Ovary (tissue), 9 donors: ENCODE measurements around the gene ARHGAP22. TPM values are rescaled to one million over a fixed set of nuclear protein-coding genes. Genes with fewer than 3 reads are reported as not detected.

Experiments used
- DNase-seq, 5 donors: peaks; one replicate each; pipeline ENCODE4 v3.0.0-alpha.2; 2019 to 2020
- H3K27ac ChIP-seq, 2 donors: fragments of 200-600 bp; one replicate each; pipeline versions ENCODE4 v1.5.1 to v1.8.0; 2019 to 2022
- H3K27me3 ChIP-seq: fragments of 200-600 bp; one replicate; pipeline ENCODE4 v1.8.0; 2022
- H3K36me3 ChIP-seq: fragments of 200-600 bp; sonication (generic); one replicate; pipeline ENCODE4 v1.5.1; 2019
- H3K4me1 ChIP-seq: one replicate; pipeline ENCODE4 v1.8.1; 2013; ENCODE audit warnings: mild to moderate bottlenecking, moderate library complexity; ENCODE audit not compliant: insufficient read depth
- H3K4me3 ChIP-seq: fragments of 200-600 bp; sonication (generic); one replicate; pipeline ENCODE4 v1.5.1; 2017
- H3K9me3 ChIP-seq, 2 donors: fragments of 200-600 bp in 1 of 2; sonication (generic) in 1 of 2; one replicate each; pipeline versions ENCODE4 v1.5.1 to v1.8.1; 2013 to 2019; ENCODE audit warnings: mild to moderate bottlenecking in 1 of 2, moderate library complexity in 1 of 2
- EP300 ChIP-seq: sonication (generic); formaldehyde crosslinking; IDR thresholded peaks from one replicate; pipeline ENCODE4 v1.6.1; 2017; ENCODE audit warnings: antibody characterized with exemption
- POLR2A ChIP-seq: fragments of 450-650 bp; IDR thresholded peaks from one replicate; pipeline ENCODE4 v1.6.1; 2017; ENCODE audit warnings: antibody characterized with exemption, mild to moderate bottlenecking, moderate library complexity
- WGBS, 3 donors: extraction: QIAGEN DNeasy Blood & Tissue Kit in 1 of 3; methylation state at CpG; one replicate each; pipeline versions ENCODE4 v1.1.5 to v1.1.7; 2013 to 2017; 5-methylcytosine and 5-hydroxymethylcytosine counted together
- intact Hi-C, 4 donors: fragments of 100-400 bp; cut with DNase I; formaldehyde crosslinking; loops; one replicate each; pipeline versions ENCODE4 v1.11.0 to v1.15.1; 2022 to 2023
- polyA plus RNA-seq, 2 donors: library from polyadenylated mRNA; stranded (reverse); fragments of 200-250 nt in 1 of 2; fragments of 350-450 nt in 1 of 2; fragmentation: Illumina TruSeq in 1 of 2; extraction: RNeasy Lipid Tissue Mini Kit (QIAGEN cat#74804) in 1 of 2; gene quantifications; one replicate each; pipeline ENCODE4 v1.2.3, GENCODE V29; 2013 to 2014
- total RNA-seq, 7 donors: library from RNA; depleted of rRNA in 2 of 7; stranded (reverse); fragments of >200 nt in 2 of 7; fragmentation: NEBNext Ultra II Directional in 3 of 7; extraction: Animal tissue kit (Norgen Biotek cat#: 25700) in 3 of 7; gene quantifications; one replicate each; pipeline versions ENCODE4 v1.1.0 to v1.2.4, GENCODE V29; 2016 to 2023
- TF ChIP-seq, protein P1 (sequence below), 3 donors: fragments of 450-650 bp in 2 of 3; fragments of 200-600 bp in 1 of 3; IDR thresholded peaks; one replicate each; pipeline versions ENCODE4 v1.5.1 to v1.8.0; 2016 to 2022; ENCODE audit warnings: antibody characterized with exemption in 3 of 3, mild to moderate bottlenecking in 1 of 3
- donor health status: DM: no; HTN: no; CAD: no; lungs with moderate emphysema.
- donor health status: DM: no; HTN: no; CAD: no.
- donor health status: Bipolar disorder and iron deficiency.
- donor health status: DM: yes; HTN: yes; CAD: no.
- donor health status: DM: no; HTN: no; CAD: no.
- donor health status: DM: yes; HTN: yes; CAD: no.

Gene ARHGAP22
- total and polyA plus RNA-seq, 9 donors, result 3.9 to 14.3 (median 5.7) TPM

DNA sequence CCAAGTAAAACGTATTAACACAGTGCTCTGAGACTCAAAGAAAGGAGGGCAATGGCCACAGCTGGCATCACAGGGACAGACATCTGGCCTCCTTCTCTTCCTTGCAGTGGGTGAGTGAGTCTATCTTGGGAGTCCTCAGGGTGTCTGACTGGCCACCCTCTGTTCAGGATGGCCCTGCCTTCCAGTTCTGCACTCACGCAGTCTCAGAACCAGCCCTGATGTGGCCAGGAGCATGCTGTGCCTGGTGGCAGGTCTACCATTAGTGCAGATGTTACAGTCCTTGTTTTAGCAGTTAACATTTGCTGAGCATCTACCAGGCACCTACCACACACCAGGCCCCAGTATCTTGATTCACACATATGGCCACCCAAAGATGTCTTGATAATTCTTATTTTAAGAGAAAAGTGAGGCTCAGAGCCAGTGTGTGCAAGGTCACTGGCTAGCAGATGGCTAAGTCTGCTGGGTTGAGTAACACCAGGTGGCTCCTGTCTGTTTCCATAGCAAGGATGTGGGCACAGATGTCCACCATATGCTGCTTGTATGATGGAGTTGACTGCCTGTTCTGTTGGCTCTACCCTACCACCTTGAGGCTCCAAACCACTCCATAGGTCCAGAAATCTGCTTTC, 23.2 kb upstream of the ARHGAP22 start:
- TF ChIP-seq POLR2A, result no peak
- TF ChIP-seq, protein P1, sequence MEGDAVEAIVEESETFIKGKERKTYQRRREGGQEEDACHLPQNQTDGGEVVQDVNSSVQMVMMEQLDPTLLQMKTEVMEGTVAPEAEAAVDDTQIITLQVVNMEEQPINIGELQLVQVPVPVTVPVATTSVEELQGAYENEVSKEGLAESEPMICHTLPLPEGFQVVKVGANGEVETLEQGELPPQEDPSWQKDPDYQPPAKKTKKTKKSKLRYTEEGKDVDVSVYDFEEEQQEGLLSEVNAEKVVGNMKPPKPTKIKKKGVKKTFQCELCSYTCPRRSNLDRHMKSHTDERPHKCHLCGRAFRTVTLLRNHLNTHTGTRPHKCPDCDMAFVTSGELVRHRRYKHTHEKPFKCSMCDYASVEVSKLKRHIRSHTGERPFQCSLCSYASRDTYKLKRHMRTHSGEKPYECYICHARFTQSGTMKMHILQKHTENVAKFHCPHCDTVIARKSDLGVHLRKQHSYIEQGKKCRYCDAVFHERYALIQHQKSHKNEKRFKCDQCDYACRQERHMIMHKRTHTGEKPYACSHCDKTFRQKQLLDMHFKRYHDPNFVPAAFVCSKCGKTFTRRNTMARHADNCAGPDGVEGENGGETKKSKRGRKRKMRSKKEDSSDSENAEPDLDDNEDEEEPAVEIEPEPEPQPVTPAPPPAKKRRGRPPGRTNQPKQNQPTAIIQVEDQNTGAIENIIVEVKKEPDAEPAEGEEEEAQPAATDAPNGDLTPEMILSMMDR (IDR thresholded peaks at IDR 0.05), result no peak
- TF ChIP-seq EP300, result no peak

DNA sequence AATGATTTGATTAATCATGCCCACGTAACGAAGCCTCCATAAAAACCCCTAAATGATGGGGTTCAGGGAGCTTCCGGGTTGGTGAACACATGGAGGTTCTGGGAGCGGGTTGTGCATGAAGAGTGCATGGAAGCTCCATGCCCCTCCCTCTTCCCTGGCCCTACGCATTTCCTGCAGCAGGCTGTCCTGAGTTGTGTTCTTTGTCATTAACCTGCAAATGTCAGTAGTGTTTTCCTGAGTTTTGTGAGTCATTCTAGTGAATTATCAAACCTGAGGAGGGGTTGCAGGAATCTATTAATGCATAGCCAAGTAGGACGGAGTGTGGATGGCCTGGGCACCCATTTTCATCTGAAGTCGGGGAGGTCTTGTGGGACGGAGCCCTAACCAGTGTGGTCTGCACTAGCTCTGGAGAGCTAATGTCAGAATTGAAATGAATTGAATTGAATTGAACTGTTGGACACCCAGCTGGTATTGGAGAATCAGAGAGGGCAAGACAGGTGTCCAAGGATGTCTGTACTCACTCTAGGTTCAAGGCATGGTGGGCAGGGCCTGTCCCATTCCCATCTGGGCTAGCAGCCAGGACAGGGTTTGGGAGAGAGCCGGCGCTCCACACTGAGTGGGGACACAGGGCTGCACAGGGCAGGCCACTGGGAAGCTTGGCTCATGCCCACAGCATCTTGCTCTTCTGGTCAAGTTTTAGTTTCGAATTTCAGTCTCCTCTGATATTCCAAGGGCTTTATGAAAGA, 22.3 kb upstream of the ARHGAP22 start:
- Histone ChIP-seq H3K36me3 (no peaks in the 10 kb centered on the region), H3K27me3 (no peaks in the 10 kb centered on the region), H3K27ac (no peak overlapping the region), H3K9me3 (no peaks in the 10 kb centered on the region), H3K4me3 (no peak overlapping the region), H3K4me1 (no peaks in the 10 kb centered on the region)
- TF ChIP-seq, protein P1 (IDR thresholded peaks at IDR 0.05), result no peak
- TF ChIP-seq POLR2A (no peak), EP300 (no peak)
- WGBS, 3 donors, result 91 to 95% (median 94%) methylated on average over 11 of the region's 11 CpGs
- DNase-seq, result no peak
- intact Hi-C loops, result no loop called here

More for the DNA sequence above, 23.2 kb upstream of the ARHGAP22 start:
- no peaks in the 10 kb centered on the region for H3K4me1 ChIP-seq
- no peaks in the 10 kb centered on the region for H3K9me3 ChIP-seq
- intact Hi-C loops, result no loop called here
- WGBS, 3 donors, result 86 to 94% (median 89%) methylated on average over 2 of the region's 2 CpGs
- H3K36me3 ChIP-seq, result no peaks in the 10 kb centered on the region
- no peak for DNase-seq
- no peak overlapping the region for H3K27ac ChIP-seq
- H3K4me3 ChIP-seq, result no peak overlapping the region
- no peaks in the 10 kb centered on the region for H3K27me3 ChIP-seq

DNA sequence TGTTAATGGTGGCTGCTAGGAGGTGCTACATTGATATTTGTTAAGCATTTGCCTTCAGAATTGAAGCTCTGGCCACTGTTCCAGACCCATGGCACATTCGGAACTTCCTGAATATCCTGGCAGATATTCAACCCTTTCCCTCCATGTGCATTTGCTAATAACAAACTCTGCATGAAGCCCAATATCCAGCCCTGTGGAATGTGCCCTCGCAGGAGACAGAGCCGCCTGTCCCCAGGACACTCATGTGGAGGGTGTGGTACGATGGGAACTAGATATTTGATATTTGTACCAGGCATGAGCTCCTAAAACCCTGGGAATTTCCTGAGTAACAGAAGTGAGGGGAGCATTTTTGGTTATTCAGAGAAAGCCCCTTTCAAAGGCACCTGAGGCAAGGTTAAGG, 21.6 kb upstream of the ARHGAP22 start:
- no peaks in the 10 kb centered on the region for H3K4me1 ChIP-seq
- DNase-seq, result no peak
- no peak for TF ChIP-seq POLR2A
- TF ChIP-seq, protein P1 (IDR thresholded peaks at IDR 0.05), result no peak
- TF ChIP-seq EP300, result no peak
- no peak overlapping the region for H3K27ac ChIP-seq
- no peaks in the 10 kb centered on the region for H3K27me3 ChIP-seq
- intact Hi-C loops, result no loop called here
- H3K9me3 ChIP-seq, result no peaks in the 10 kb centered on the region
- H3K36me3 ChIP-seq, result no peaks in the 10 kb centered on the region
- no peak overlapping the region for H3K4me3 ChIP-seq
- 75 to 82% (median 80%) methylated on average over 4 of the region's 4 CpGs for WGBS, 3 donors

GRCh38 chr10:48625826-48626134, 20.9 kb upstream of the ARHGAP22 start:
- H3K4me3 ChIP-seq, result no peak overlapping the region
- no peaks in the 10 kb centered on the region for H3K36me3 ChIP-seq
- no peaks in the 10 kb centered on the region for H3K4me1 ChIP-seq
- WGBS, 3 donors, result 87 to 100% (median 88%) methylated on average over 1 of the region's 1 CpG
- no peaks in the 10 kb centered on the region for H3K9me3 ChIP-seq
- TF ChIP-seq, protein P1 (IDR thresholded peaks at IDR 0.05), result no peak
- no peak for TF ChIP-seq EP300
- no peak for TF ChIP-seq POLR2A
- H3K27ac ChIP-seq, result no peak overlapping the region
- intact Hi-C loops, result no loop called here
- H3K27me3 ChIP-seq, result no peaks in the 10 kb centered on the region
- no peak for DNase-seq
